ENCODE data around the gene RGS10.
"Not testable (repeated sequence)": the region's sequence is repeated elsewhere in the genome, so short reads cannot be mapped to it uniquely, and the experiment has no call there.

- not testable (repeated sequence) for TF ChIP-seq CTCF (IDR thresholded peaks at IDR 0.05; ENCODE audit: control extremely low read depth in 1 of 3, insufficient read depth in 1 of 3, low read depth in 1 of 3, low read length in 3 of 3); HDAC2 (IDR thresholded peaks at IDR 0.05; ENCODE audit: borderline replicate concordance in 1 of 2, low read depth in 2 of 2, low read length in 2 of 2); POLR2A (IDR thresholded peaks at IDR 0.05; ENCODE audit: control extremely low read depth in 1 of 2, low read depth in 2 of 2, low read length in 2 of 2); YY1 (IDR thresholded peaks at IDR 0.05; ENCODE audit: low read depth, low read length); RAD21 (IDR thresholded peaks at IDR 0.05 in 1 of 2, conservative IDR thresholded peaks at IDR 0.05 in 1 of 2; ENCODE audit: low read depth in 2 of 2, low read length in 2 of 2); JUN (IDR thresholded peaks at IDR 0.05; ENCODE audit: low read depth, low read length); TEAD4 (IDR thresholded peaks at IDR 0.05; ENCODE audit: low read depth, low read length)
Observed at GRCh38 chr10:119528663-119529237, 13.8 kb downstream of the RGS10 start.

Measured in H1 (cell line).